BJ (cell line): Measurements from ENCODE around the gene MAP2. TPM values are rescaled to one million over a fixed set of nuclear protein-coding genes. Genes with fewer than 3 reads are reported as not detected.

Experiments
- CTCF ChIA-PET: fragments of 350-600 bp; formaldehyde crosslinking; extraction: SDS; loops from one replicate; lab custom pipeline; 2021; ENCODE audit warnings: antibody characterized with exemption, inconsistent platforms; lab: Yijun Ruan, JAX
- POLR2A ChIA-PET: fragments of 300-600 bp; sonication (Branson Sonifier 250); formaldehyde crosslinking; extraction: SDS; loops from one replicate; lab custom pipeline; 2021; ENCODE audit warnings: antibody characterized with exemption; lab: Charles Lee
- DNase-seq: peaks from one replicate; pipeline ENCODE4 v3.0.0-alpha.2; 2011; ENCODE audit warnings: low read depth
- H3K27me3 ChIP-seq: 2 replicates; pipeline ENCODE4 v1.6.0; 2011; ENCODE audit warnings: low read length; ENCODE audit not compliant: control insufficient read depth, insufficient read depth
- H3K36me3 ChIP-seq: 2 replicates; pipeline ENCODE4 v1.5.1; 2011; ENCODE audit warnings: low read length; ENCODE audit not compliant: control insufficient read depth, insufficient read depth
- H3K4me3 ChIP-seq: 2 replicates; pipeline ENCODE4 v1.5.1; 2011; ENCODE audit warnings: low read depth, mild to moderate bottlenecking, control low read depth, low read length
- CTCF ChIP-seq: IDR thresholded peaks from 2 replicates; pipeline ENCODE4 v1.5.1; 2011; ENCODE audit warnings: low read depth, mild to moderate bottlenecking, control low read depth, inconsistent platforms, low read length, moderate library complexity; ENCODE audit not compliant: insufficient read depth
- polyA plus RNA-seq: library from polyadenylated mRNA; depleted of rRNA; stranded (reverse); fragments of >200 nt; gene quantifications from 2 replicates; pipeline ENCODE4 v1.2.3, GENCODE V29; 2011

The MAP2 gene
- polyA plus RNA-seq, 1 experiment: 3.5 TPM

- Histone ChIP-seq H3K4me3 (no peak overlapping the region), H3K27me3 (no peaks in the 10 kb centered on the region), H3K36me3 (no peaks in the 10 kb centered on the region)
- DNase-seq: no peak
- POLR2A ChIA-PET: no interaction called here
- no peak for TF ChIP-seq CTCF
- CTCF ChIA-PET: no interaction called here
Observed at GRCh38 chr2:209463226-209463625, 39.4 kb downstream of the MAP2 start.

GRCh38 chr2:209463835-209464234 is 40.0 kb downstream of the MAP2 start:
- no peak overlapping the region for H3K4me3 ChIP-seq
- ChIA-PET POLR2A (no interaction called here), CTCF (interaction anchor here (0.6 to 1.0 kb wide), 3 partner anchors 31 to 71 kb away, joined by 3 read pairs; no protein-coding TSS in a partner anchor)
- TF ChIP-seq CTCF: no peak
- H3K27me3 ChIP-seq: no peaks in the 10 kb centered on the region
- no peak for DNase-seq
- H3K36me3 ChIP-seq: no peaks in the 10 kb centered on the region

GRCh38 chr2:209468846-209469245 is 45.0 kb downstream of the MAP2 start:
- peak; percentile 88 for DNase-seq
- no peak for TF ChIP-seq CTCF

GRCh38 chr2:209469481-209469880 is 45.6 kb downstream of the MAP2 start:
- no peak overlapping the region for H3K4me3 ChIP-seq
- TF ChIP-seq CTCF: no peak
- ChIA-PET POLR2A (no interaction called here), CTCF (interaction anchor here (0.6 kb wide), 1 partner anchor 8 kb away, joined by 3 read pairs; no protein-coding TSS in a partner anchor)
- H3K27me3 ChIP-seq: no peaks in the 10 kb centered on the region
- DNase-seq: no peak
- no peaks in the 10 kb centered on the region for H3K36me3 ChIP-seq

More at GRCh38 chr2:209468846-209469245, 45.0 kb downstream of the MAP2 start:
- POLR2A ChIA-PET: no interaction called here
- CTCF ChIA-PET: interaction anchor here (0.6 kb wide), 1 partner anchor 9 kb away, joined by 3 read pairs; no protein-coding TSS in a partner anchor
- Histone ChIP-seq H3K27me3 (no peaks in the 10 kb centered on the region), H3K4me3 (no peak overlapping the region), H3K36me3 (no peaks in the 10 kb centered on the region)

- CTCF ChIA-PET: interaction anchor here (0.7 kb wide), 1 partner anchor 47 kb away, joined by 3 read pairs; the partner anchor contains the start of gene MAP2
- POLR2A ChIA-PET: no interaction called here
- H3K36me3 ChIP-seq: no peaks in the 10 kb centered on the region
- H3K27me3 ChIP-seq: no peaks in the 10 kb centered on the region
- no peak for TF ChIP-seq CTCF
- H3K4me3 ChIP-seq: no peak overlapping the region
- no peak for DNase-seq
Observed at GRCh38 chr2:209470466-209470865, 46.6 kb downstream of the MAP2 start.
